ENCODE results near the gene TTC39A.
"Not testable (repeated sequence)": the region's sequence is repeated elsewhere in the genome, so short reads cannot be mapped to it uniquely, and the experiment has no call there.

Gene TTC39A

GRCh38 chr1:51266791-51267190 is 63.6 kb downstream of the TTC39A start:
- no peak for DNase-seq (ENCODE audit: low read depth)

GRCh38 chr1:51266181-51266580 is 64.2 kb downstream of the TTC39A start:
- no peak for DNase-seq (ENCODE audit: low read depth)

- no peak for DNase-seq (ENCODE audit: low read depth)
Measured at GRCh38 chr1:51265618-51266017, 64.7 kb downstream of the TTC39A start.

- peak; percentile 82 for DNase-seq (ENCODE audit: low read depth)
Measured at GRCh38 chr1:51264451-51264850, 65.9 kb downstream of the TTC39A start.

GRCh38 chr1:51263147-51263877 is 67.0 kb downstream of the TTC39A start:
- no peak for DNase-seq (ENCODE audit: low read depth)

GRCh38 chr1:51255331-51255730 is 75.0 kb downstream of the TTC39A start:
- no peak for DNase-seq (ENCODE audit: low read depth)

- DNase-seq (ENCODE audit: low read depth) = no peak
Measured at GRCh38 chr1:51253691-51254090, 76.7 kb downstream of the TTC39A start.

GRCh38 chr1:51252366-51252765 is 78.0 kb downstream of the TTC39A start:
- no peak for DNase-seq (ENCODE audit: low read depth)

- DNase-seq (ENCODE audit: low read depth) = not testable (repeated sequence)
Measured at GRCh38 chr1:51251165-51251564, 79.2 kb downstream of the TTC39A start.

GRCh38 chr1:51250729-51251128 is 79.6 kb downstream of the TTC39A start:
- not testable (repeated sequence) for DNase-seq (ENCODE audit: low read depth)

GRCh38 chr1:51249445-51249844 is 80.9 kb downstream of the TTC39A start:
- no peak for DNase-seq (ENCODE audit: low read depth)

- DNase-seq (ENCODE audit: low read depth) = no peak
Measured at GRCh38 chr1:51247499-51247898, 82.9 kb downstream of the TTC39A start.

GRCh38 chr1:51247022-51247421 is 83.3 kb downstream of the TTC39A start:
- no peak for DNase-seq (ENCODE audit: low read depth)

GRCh38 chr1:51242546-51242945 is 87.8 kb downstream of the TTC39A start:
- no peak for DNase-seq (ENCODE audit: low read depth)

- DNase-seq (ENCODE audit: low read depth) = no peak
Measured at GRCh38 chr1:51241119-51241518, 89.2 kb downstream of the TTC39A start.

GRCh38 chr1:51240084-51240483 is 90.3 kb downstream of the TTC39A start:
- DNase-seq (ENCODE audit: low read depth) = no peak

- no peak for DNase-seq (ENCODE audit: low read depth)
Measured at GRCh38 chr1:51238034-51238403, 92.3 kb downstream of the TTC39A start.

- no peak for DNase-seq (ENCODE audit: low read depth)
Measured at GRCh38 chr1:51237351-51238033, 92.9 kb downstream of the TTC39A start.
